B cell (primary cell): ENCODE results near the gene BBX. TPM values are rescaled to one million over a fixed set of nuclear protein-coding genes. Genes with fewer than 3 reads are reported as not detected.

Experiments
- ATAC-seq: fragments of 200-7000 bp; cut with Tn5 transposase; one replicate; pipeline ENCODE4 v1.10.0; 2021; ENCODE audit warnings: low read depth, mild to moderate bottlenecking, moderate number of reproducible peaks, moderate library complexity
- CTCF ChIA-PET: fragments of 350-600 bp; sonication (Branson Sonifier 250); formaldehyde crosslinking; loops from one replicate; lab custom pipeline; 2021; ENCODE audit warnings: antibody characterized with exemption, inconsistent platforms; lab: Charles Lee
- POLR2A ChIA-PET: fragments of 350-600 bp; sonication (Branson Sonifier 250); formaldehyde crosslinking; loops from one replicate; lab custom pipeline; 2021; ENCODE audit warnings: antibody characterized with exemption; lab: Charles Lee
- DNase-seq: peaks from one replicate; pipeline ENCODE4 v3.0.0; 2013
- H2AFZ ChIP-seq: 2 replicates; pipeline ENCODE4 v1.6.1; 2012; ENCODE audit warnings: mild to moderate bottlenecking, low read depth, low read length; ENCODE audit not compliant: insufficient read depth, poor library complexity, severe bottlenecking
- H3K27ac ChIP-seq, 2 donors: 1 replicate in 1 of 2; 2 replicates in 1 of 2; pipeline ENCODE4 v1.5.1; 2012 to 2013; ENCODE audit warnings: low read length in 2 of 2, mild to moderate bottlenecking in 2 of 2, moderate library complexity in 1 of 2
- H3K27me3 ChIP-seq, 4 experiments: fragments of 200-600 bp in 1 of 4; sonication (generic) in 1 of 4; replicated peaks in 1 of 4; 1 replicate in 2 of 4; 2 replicates in 2 of 4; pipeline versions ENCODE4 v1.6.1 to v1.7.0; 2013 to 2016; ENCODE audit warnings: low read length in 3 of 4, mild to moderate bottlenecking in 2 of 4, mixed read lengths in 1 of 4, moderate library complexity in 1 of 4; ENCODE audit not compliant: insufficient read depth in 4 of 4, control insufficient read depth in 3 of 4; ENCODE audit errors: control extremely low read depth in 1 of 4
- H3K36me3 ChIP-seq, 2 experiments: replicated peaks in 1 of 2; 1 replicate in 1 of 2; 2 replicates in 1 of 2; pipeline versions ENCODE4 v1.6.1 to v1.7.1; 2013; ENCODE audit warnings: low read length in 1 of 2; ENCODE audit not compliant: insufficient read depth in 2 of 2, control insufficient read depth in 1 of 2; ENCODE audit errors: control extremely low read depth in 1 of 2, extremely low read depth in 1 of 2
- H3K4me1 ChIP-seq, 2 donors: fragments of 200-600 bp in 1 of 2; sonication (generic) in 1 of 2; 1 replicate in 1 of 2; 2 replicates in 1 of 2; pipeline versions ENCODE4 v1.5.1 to v1.6.1; 2013 to 2017; ENCODE audit warnings: low read length in 2 of 2; ENCODE audit not compliant: control insufficient read depth in 2 of 2, insufficient read depth in 2 of 2
- H3K4me2 ChIP-seq: replicated peaks from 2 replicates; pipeline ENCODE3; 2012; ENCODE audit warnings: mild to moderate bottlenecking, low read depth, low read length; ENCODE audit not compliant: poor library complexity, severe bottlenecking
- H3K4me3 ChIP-seq, 5 experiments: fragments of 200-600 bp in 1 of 5; sonication (generic) in 1 of 5; 1 replicate in 3 of 5; 2 replicates in 2 of 5; pipeline versions ENCODE4 v1.5.1 to v1.7.0; 2011 to 2016; ENCODE audit warnings: low read length in 4 of 5, mild to moderate bottlenecking in 4 of 5, low read depth in 2 of 5, control low read depth in 1 of 5, moderate library complexity in 1 of 5; ENCODE audit not compliant: insufficient read depth in 1 of 5; ENCODE audit errors: control extremely low read depth in 1 of 5, extremely low read depth in 1 of 5
- H3K79me2 ChIP-seq: fragments of 200-600 bp; sonication (generic); one replicate; pipeline ENCODE4 v1.6.0; 2016; ENCODE audit warnings: low read length; ENCODE audit not compliant: control insufficient read depth, insufficient read depth
- H3K9ac ChIP-seq: fragments of 200-600 bp; sonication (generic); 2 replicates; pipeline ENCODE4 v1.6.1; 2017; ENCODE audit warnings: mild to moderate bottlenecking, low read length, moderate library complexity
- H3K9me3 ChIP-seq, 3 donors: one replicate each; pipeline versions ENCODE4 v1.6.1 to v1.7.1; 2013; ENCODE audit warnings: low read length in 2 of 3; ENCODE audit not compliant: control insufficient read depth in 2 of 3, insufficient read depth in 1 of 3; ENCODE audit errors: control extremely low read depth in 1 of 3
- H4K20me1 ChIP-seq: 2 replicates; pipeline ENCODE4 v1.6.0; 2012; ENCODE audit warnings: mild to moderate bottlenecking, low read length; ENCODE audit not compliant: insufficient read depth, control insufficient read depth, poor library complexity, severe bottlenecking
- H3K27ac Mint-ChIP-seq: one replicate; pipeline ENCODE4 v1.8.0; 2021; ENCODE audit warnings: mixed read lengths
- H3K27me3 Mint-ChIP-seq: one replicate; pipeline ENCODE4 v1.8.0; 2021; ENCODE audit warnings: mixed read lengths
- H3K4me1 Mint-ChIP-seq: one replicate; pipeline ENCODE4 v1.8.0; 2021; ENCODE audit warnings: mixed read lengths
- H3K4me3 Mint-ChIP-seq: one replicate; pipeline ENCODE4 v1.8.0; 2021; ENCODE audit warnings: mixed read lengths
- H3K9me3 Mint-ChIP-seq: one replicate; pipeline ENCODE4 v1.8.0; 2022; ENCODE audit warnings: mixed read lengths; ENCODE audit not compliant: insufficient read depth
- CTCF ChIP-seq: fragments of 200-600 bp; IDR thresholded peaks from one replicate; pipeline ENCODE4 v1.8.0; 2022; ENCODE audit warnings: antibody characterized with exemption, mild to moderate bottlenecking
- EZH2 ChIP-seq: IDR thresholded peaks from 2 replicates; pipeline ENCODE4 v1.6.1; 2012; ENCODE audit warnings: borderline replicate concordance, low read depth, mild to moderate bottlenecking, moderate library complexity, low read length; ENCODE audit not compliant: insufficient read depth, poor library complexity, severe bottlenecking
- WGBS: methylation state at CpG from one replicate; pipeline ENCODE4 v1.1.5; 2013; ENCODE audit warnings: missing lambda C conversion rate; ENCODE audit not compliant: insufficient coverage; 5-methylcytosine and 5-hydroxymethylcytosine counted together
- intact Hi-C: fragments of 100-400 bp; cut with micrococcal nuclease; formaldehyde crosslinking; loops from one replicate; pipeline ENCODE4 v1.10.0; 2022
- polyA plus RNA-seq: library from polyadenylated mRNA; depleted of rRNA; stranded (reverse); fragments of >200 nt; gene quantifications from 2 replicates; pipeline ENCODE4 v1.2.3, GENCODE V29; 2012
- total RNA-seq, 2 donors: library from RNA; stranded (reverse); fragments of 120-200 nt in 1 of 2; gene quantifications; 1 replicate in 1 of 2; 2 replicates in 1 of 2; pipeline versions ENCODE4 v1.2.3 to v1.2.4, GENCODE V29; 2013 to 2022

BBX gene
- total and polyA plus RNA-seq, 2 donors (not counting 1 experiment from before 2014, with no cell fraction given), result 27.8 to 133 TPM

DNA sequence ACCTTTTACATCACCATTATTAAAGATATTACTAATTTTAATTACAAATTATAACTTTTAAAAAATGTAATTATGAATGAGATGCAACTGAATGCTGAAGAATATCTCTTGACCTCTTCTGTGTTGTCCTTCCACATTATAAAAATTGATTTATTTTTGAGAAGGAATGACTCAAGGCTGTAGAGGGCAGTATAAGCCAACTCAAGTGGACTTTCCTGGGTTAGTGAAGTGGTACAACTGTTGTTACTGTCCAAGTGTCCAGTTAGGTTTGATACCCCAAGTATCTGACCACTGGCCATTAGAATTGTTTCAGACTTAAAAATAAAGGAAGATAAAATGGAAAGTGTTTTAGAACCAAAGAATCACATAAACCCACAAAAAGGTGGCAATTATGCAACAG is 51.9 kb downstream of the BBX start:
- Histone ChIP-seq H3K4me2 (no peak overlapping the region), H3K4me3 (no peak overlapping the region), H3K4me1 (no peaks in the 10 kb centered on the region), H2AFZ (no peak overlapping the region), H3K27ac (no peak overlapping the region), H3K9me3 (no peaks in the 10 kb centered on the region), H3K27me3 (no peaks in the 10 kb centered on the region), H3K36me3 (peaks cover 2% of the 10 kb centered on the region in 2 experiments), H3K9ac (no peak overlapping the region), H3K79me2 (peaks cover 21% of the 10 kb centered on the region), H4K20me1 (peaks cover 28% of the 10 kb centered on the region)
- peaks cover 24% of the 10 kb centered on the region for H3K4me1 Mint-ChIP-seq
- intact Hi-C loops, result loop anchor here (1.0 to 5.0 kb wide), 2 partner anchors 167 to 353 kb away; no protein-coding TSS in a partner anchor
- no peaks in the 10 kb centered on the region for H3K9me3 Mint-ChIP-seq
- ChIA-PET CTCF (interaction anchor here (0.6 to 2.9 kb wide), 13 partner anchors 11 to 900 kb away, joined by 3 to 14 read pairs (median 4); no protein-coding TSS in a partner anchor), POLR2A (no interaction called here)
- ATAC-seq (no peak), DNase-seq (peak; percentile 17)
- peak; percentile 63 for TF ChIP-seq CTCF
- TF ChIP-seq EZH2, result no peak
- H3K4me3 Mint-ChIP-seq, result no peak overlapping the region
- H3K27me3 Mint-ChIP-seq, result no peaks in the 10 kb centered on the region
- H3K27ac Mint-ChIP-seq, result no peak overlapping the region

GRCh38 chr3:107578091-107578490 is 55.3 kb downstream of the BBX start:
- peaks cover 27% of the 10 kb centered on the region for H3K4me1 Mint-ChIP-seq
- Histone ChIP-seq H4K20me1 (peaks cover 23% of the 10 kb centered on the region), H2AFZ (no peak overlapping the region), H3K9ac (no peak overlapping the region), H3K36me3 (peaks cover 2% of the 10 kb centered on the region in 2 experiments), H3K4me2 (no peak overlapping the region), H3K27me3 (no peaks in the 10 kb centered on the region), H3K79me2 (peaks cover 10% of the 10 kb centered on the region), H3K27ac (no peak overlapping the region), H3K9me3 (no peaks in the 10 kb centered on the region), H3K4me3 (no peak overlapping the region), H3K4me1 (no peaks in the 10 kb centered on the region)
- no peaks in the 10 kb centered on the region for H3K27me3 Mint-ChIP-seq
- ATAC-seq (no peak), DNase-seq (no peak)
- no CpG with 5 or more reads among the region's 2 CpGs for WGBS
- POLR2A ChIA-PET, result no interaction called here
- H3K27ac Mint-ChIP-seq, result no peak overlapping the region
- H3K4me3 Mint-ChIP-seq, result no peak overlapping the region
- H3K9me3 Mint-ChIP-seq, result no peaks in the 10 kb centered on the region
- no peak for TF ChIP-seq EZH2
- no peak for TF ChIP-seq CTCF
- CTCF ChIA-PET, result interaction anchor here (1.4 to 1.7 kb wide), 2 partner anchors 9 to 99 kb away, joined by 3 to 4 read pairs; no protein-coding TSS in a partner anchor
- intact Hi-C loops, result loop anchor here (5.0 kb wide), 1 partner anchor 349 kb away; no protein-coding TSS in a partner anchor
